Bronchial epithelial cell (primary cell): ENCODE measurements around the gene TTC6. TPM values are rescaled to one million over a fixed set of nuclear protein-coding genes. Genes with fewer than 3 reads are reported as not detected.

ENCODE experiments used
- DNase-seq: peaks from one replicate; pipeline ENCODE4 v3.0.0-alpha.2; 2010; ENCODE audit warnings: low read depth
- FAIRE-seq: peaks from 2 replicates; lab custom pipeline; 2011; peaks lifted over from hg19 to GRCh38; lab: Jason Lieb, UNC
- H3K27me3 ChIP-seq: 2 replicates; pipeline ENCODE4 v1.5.1; 2011; ENCODE audit warnings: low read length; ENCODE audit not compliant: control insufficient read depth, insufficient read depth
- H3K36me3 ChIP-seq: 2 replicates; pipeline ENCODE4 v1.5.1; 2011; ENCODE audit warnings: low read length; ENCODE audit not compliant: control insufficient read depth, insufficient read depth
- H3K4me3 ChIP-seq: 2 replicates; pipeline ENCODE4 v1.5.1; 2011; ENCODE audit warnings: mild to moderate bottlenecking, low read depth, low read length, control low read depth
- total RNA-seq: library from RNA; depleted of rRNA; stranded (reverse); fragments of >200 nt; gene quantifications from 2 replicates; pipeline ENCODE4 v1.2.1, GENCODE V29; 2014
- TF ChIP-seq, protein P1 (sequence below): IDR thresholded peaks from 2 replicates; pipeline ENCODE4 v1.5.1; 2011; ENCODE audit warnings: mild to moderate bottlenecking, moderate library complexity, low read length, control low read depth, inconsistent platforms; ENCODE audit not compliant: insufficient read depth, severe bottlenecking

TTC6 gene
- total RNA-seq, 1 donor from 2014 or later = 0.53 TPM

DNA sequence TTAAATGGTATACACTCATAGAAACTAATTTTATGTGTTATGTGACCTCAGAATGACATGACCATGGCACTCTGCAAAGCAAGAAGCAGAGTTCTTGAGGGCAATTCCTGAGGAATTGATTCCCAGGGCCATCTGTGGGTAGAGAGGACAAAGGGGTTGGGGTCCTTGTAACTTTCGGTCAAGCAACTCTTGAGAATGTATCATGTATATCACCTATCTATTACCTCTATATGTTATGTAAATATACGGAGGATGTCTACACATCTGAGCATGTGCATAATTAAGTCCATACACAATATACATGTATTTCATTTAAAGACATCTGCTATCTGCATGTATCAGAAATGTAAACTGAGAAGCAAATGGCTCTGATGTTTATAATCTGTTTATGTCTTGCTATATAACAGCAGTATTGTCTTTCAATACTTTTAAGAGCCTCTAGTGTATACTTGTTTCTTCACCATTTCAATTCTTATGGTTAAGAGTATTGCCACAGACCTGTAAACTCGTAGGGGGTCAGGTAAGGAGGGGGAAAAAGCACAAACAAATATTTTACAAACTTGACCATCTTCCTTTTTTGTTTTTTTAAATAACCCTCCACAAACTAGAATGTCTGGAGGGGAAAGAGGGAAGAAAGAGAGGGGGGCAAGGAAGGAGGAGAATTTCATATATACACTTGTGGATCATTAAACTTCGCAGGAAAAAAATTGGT, 4.8 kb upstream of the TTC6 start:
- H3K4me3 ChIP-seq = peak overlapping the region; percentile 49
- FAIRE-seq (no peak), DNase-seq (peak; percentile 62)
- no peaks in the 10 kb centered on the region for H3K27me3 ChIP-seq
- TF ChIP-seq, protein P1, sequence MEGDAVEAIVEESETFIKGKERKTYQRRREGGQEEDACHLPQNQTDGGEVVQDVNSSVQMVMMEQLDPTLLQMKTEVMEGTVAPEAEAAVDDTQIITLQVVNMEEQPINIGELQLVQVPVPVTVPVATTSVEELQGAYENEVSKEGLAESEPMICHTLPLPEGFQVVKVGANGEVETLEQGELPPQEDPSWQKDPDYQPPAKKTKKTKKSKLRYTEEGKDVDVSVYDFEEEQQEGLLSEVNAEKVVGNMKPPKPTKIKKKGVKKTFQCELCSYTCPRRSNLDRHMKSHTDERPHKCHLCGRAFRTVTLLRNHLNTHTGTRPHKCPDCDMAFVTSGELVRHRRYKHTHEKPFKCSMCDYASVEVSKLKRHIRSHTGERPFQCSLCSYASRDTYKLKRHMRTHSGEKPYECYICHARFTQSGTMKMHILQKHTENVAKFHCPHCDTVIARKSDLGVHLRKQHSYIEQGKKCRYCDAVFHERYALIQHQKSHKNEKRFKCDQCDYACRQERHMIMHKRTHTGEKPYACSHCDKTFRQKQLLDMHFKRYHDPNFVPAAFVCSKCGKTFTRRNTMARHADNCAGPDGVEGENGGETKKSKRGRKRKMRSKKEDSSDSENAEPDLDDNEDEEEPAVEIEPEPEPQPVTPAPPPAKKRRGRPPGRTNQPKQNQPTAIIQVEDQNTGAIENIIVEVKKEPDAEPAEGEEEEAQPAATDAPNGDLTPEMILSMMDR = no peak
- H3K36me3 ChIP-seq = no peaks in the 10 kb centered on the region

DNA sequence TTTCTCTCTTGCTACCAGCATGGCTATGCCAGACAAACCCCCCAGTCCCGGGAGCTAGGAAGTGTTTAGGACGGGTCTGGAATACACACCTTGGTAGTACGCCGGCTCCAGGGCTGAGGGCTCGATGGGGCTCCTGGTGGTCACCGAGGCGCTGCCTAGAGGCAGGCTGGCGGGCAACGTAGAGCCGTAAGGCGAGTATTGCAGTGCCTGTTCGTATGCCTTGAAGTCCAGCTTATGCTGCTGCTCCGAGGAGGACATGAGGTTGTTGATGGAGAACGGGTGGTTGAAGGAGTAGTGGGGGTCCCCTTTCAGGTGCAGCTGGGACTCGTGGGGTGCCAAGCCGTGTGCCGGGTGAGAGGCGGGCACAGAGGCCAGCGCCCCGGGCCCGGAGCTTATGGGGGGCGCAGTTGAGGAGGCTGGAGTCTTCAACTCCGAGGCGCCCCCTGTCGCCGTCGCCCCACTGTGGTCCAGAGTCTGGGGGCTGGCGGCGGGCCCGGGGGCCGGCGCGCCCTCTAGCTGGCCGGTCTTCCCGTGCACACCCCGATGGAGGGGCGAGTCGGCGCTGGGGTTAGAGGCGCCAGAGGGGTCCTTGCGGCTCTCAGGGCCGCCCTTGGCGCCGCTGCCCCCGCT, 4.0 kb upstream of the TTC6 start:
- DNase-seq (peak; percentile 59), FAIRE-seq (no peak)
- Histone ChIP-seq H3K4me3 (peak overlapping the region; percentile 49), H3K27me3 (no peaks in the 10 kb centered on the region), H3K36me3 (no peaks in the 10 kb centered on the region)
- TF ChIP-seq, protein P1 = peak; percentile 63

DNA sequence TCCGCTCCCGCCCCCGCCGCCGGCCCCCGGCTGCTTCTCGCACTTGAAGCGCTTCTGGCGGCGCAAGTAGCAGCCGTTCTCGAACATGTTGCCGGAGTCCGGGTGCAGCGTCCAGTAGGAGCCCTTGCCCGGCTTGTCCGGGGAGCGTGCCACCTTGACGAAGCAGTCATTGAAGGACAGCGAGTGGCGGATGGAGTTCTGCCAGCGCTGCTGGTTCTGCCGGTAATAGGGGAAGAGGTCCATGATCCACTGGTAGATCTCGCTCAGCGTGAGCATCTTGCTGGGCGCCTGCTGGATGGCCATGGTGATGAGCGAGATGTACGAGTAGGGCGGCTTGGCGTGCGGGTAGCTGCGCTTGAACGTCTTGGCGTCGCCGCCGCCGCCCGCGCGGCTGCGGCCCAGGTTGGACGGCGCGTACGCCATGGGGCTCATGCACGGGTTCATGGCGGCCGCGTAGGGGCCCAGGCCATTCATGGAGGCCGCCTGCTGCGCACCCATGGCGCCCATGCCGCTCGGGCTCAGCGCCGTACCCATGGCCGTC, 3.4 kb upstream of the TTC6 start:
- FAIRE-seq (no peak), DNase-seq (peak; percentile 39)
- TF ChIP-seq, protein P1 = no peak
- H3K4me3 ChIP-seq = peak overlapping the region; percentile 49
- H3K36me3 ChIP-seq = no peaks in the 10 kb centered on the region
- no peaks in the 10 kb centered on the region for H3K27me3 ChIP-seq

DNA sequence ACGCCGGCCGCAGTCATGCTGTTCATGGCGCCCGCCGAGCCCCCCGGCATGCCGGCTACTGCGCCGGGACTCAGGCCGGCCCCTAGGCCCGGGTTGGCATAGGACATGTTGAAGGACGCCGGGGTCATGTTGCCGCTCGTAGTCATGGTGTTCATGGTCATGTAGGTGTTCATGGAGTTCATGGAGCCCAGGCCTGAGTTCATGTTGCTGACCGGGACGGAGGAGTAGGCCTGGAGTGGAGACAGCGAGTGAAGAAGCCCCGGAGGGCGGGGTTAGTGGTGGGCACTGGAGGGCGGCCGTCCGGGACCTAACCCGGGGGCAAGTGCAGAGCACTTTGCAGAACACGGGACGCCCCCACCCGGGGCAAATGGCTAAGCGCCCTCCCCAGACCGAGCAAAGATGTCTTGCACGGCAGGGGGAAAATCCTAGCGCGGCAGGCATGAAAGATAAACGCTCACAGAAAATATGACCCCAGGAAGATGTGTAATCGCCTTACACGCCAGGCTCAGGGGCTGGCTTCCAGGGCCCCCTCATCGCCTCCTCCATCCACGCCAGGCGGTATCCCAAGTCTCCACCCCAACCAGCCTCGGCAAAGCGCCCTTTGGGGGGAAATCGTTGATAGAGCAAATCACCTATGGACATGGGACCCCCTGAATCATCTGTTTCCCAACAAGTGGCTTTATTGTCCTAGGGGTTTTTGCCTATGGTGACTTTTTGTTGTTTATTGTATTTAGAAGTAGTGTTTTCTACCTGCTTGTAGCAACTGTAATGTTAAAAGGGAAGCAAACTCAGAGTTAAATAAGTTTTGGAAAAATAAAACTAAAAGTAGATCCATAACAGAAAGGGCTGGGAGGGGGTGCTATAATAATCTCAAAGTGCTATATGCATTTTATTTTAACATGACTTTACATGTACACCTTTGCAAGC, 2.7 kb upstream of the TTC6 start:
- H3K27me3 ChIP-seq = no peaks in the 10 kb centered on the region
- DNase-seq = peak; percentile 29
- no peaks in the 10 kb centered on the region for H3K36me3 ChIP-seq
- H3K4me3 ChIP-seq = peak overlapping the region; percentile 49
- TF ChIP-seq, protein P1 = no peak
- no peak for FAIRE-seq

DNA sequence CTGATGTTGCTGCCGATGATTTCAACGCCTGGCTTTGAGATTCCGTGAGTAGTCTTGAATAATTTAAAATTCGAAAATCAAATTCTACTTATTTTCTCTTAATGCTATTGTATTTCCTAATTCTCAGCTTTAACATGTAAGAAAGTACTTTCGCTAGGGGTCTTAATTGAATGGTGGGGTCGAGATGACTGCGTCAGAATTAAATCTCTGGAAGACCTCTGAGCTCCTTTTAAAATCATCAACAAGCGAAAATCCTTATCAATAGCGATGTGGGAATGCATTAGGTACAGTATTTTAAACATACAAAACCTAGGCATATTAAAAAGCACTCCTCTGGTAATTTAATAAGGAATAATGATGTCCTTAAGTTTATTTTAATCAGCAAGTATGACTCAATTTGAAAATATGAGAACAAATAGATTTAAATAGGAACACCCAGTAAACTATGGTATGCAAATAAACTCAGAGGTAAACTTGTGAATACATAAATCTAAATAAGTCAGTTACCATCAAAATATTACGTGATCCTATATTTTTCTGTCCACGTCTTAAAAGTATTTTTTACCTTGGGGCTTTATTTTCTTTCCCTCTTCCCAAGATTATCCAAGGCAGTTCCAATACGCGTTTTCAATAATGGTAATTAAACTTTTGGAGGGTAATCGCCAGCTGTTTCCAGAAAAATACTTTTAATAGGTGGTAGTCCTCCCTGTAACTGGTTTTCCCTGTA, 1.8 kb upstream of the TTC6 start:
- Histone ChIP-seq H3K36me3 (no peaks in the 10 kb centered on the region), H3K27me3 (no peaks in the 10 kb centered on the region), H3K4me3 (peak overlapping the region; percentile 49)
- TF ChIP-seq, protein P1 = no peak
- FAIRE-seq (no peak), DNase-seq (peak; percentile 50)
